GM18907 (cell line): Measurements from ENCODE around the gene SETD1B.
"Not testable (repeated sequence)": the region's sequence is repeated elsewhere in the genome, so short reads cannot be mapped to it uniquely, and the experiment has no call there.

Source experiments
- ATAC-seq: cut with Tn5 transposase; IDR thresholded peaks from one replicate; pipeline ENCODE4 v1.9.1; 2021; ENCODE audit warnings: mild to moderate bottlenecking, moderate library complexity; ENCODE audit not compliant: unreplicated experiment

SETD1B gene

DNA sequence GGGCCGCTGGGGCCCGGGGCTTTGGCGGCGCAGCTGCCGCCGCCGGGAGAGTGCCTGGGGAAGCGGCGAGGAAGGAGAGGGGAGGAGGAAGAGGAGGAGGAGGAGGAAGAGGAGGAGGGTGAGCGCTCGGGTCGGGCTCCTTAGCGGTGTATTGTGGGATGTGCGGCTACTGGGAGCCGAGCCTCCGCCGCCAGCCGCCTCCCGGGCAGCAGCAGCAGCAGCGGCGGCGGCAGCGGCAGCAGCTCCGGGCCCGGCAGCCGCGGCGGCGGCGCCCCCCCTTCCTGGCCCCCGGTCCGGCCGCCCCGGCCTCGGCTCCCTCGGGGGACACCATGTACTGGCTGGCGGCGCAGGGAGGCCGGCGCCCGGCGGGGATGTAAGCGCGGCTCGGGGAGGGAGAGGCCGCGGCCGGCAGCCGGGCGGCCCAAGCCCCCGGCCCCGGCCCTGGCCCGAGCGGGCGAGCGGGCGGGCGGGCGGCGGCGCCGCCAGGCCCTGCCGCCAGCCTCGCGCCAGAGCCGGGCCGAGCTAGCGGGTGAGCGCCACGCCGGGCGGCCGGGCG, at the start of gene SETD1B:
TSS of gene SETD1B (plus strand) at position 149 of the 556 bp plus-strand sequence. CDS start 729 bp downstream, outside the sequence.
- no peak for ATAC-seq

DNA sequence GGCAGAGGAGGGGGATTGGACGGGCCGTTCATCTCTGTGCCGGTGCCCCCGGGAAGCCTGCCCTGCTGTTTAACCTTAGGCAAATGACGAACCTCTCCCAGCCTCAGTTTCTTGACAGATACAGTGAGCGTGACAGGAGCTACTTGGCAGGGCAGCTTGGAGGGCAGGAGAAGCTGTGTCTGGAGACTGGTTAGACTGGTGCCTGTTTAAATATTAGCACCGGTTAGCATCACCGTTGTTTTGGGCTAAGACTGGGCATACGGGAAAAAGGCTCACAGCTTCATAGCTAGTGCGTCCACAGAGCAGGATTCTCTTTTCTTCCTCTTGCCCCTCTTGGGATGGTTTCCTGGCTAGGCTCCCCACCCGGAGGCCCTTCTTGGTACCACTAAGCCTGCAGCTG, 49.0 kb upstream of the SETD1B start:
- ATAC-seq = no peak

GRCh38 chr12:121755591-121755990, 48.2 kb upstream of the SETD1B start:
- ATAC-seq = no peak

DNA sequence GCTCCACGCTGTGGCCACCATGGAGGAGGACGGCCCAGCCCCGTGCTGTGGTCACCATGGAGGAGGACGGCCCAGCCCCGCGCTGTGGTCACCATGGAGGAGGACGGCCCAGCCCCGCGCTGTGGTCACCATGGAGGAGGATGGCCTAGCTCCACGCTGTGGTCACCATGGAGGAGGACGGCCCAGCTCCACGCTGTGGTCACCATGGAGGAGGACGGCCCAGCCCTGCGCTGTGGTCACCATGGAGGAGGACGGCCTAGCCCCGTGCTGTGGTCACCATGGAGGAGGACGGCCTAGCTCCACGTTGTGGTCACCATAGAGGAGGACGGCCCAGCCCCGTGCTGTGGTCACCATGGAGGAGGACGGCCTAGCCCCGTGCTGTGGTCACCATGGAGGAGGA, 45.3 kb upstream of the SETD1B start:
- not testable (repeated sequence) for ATAC-seq

- ATAC-seq = no peak
Observed at GRCh38 chr12:121762269-121762668, 41.5 kb upstream of the SETD1B start.

DNA sequence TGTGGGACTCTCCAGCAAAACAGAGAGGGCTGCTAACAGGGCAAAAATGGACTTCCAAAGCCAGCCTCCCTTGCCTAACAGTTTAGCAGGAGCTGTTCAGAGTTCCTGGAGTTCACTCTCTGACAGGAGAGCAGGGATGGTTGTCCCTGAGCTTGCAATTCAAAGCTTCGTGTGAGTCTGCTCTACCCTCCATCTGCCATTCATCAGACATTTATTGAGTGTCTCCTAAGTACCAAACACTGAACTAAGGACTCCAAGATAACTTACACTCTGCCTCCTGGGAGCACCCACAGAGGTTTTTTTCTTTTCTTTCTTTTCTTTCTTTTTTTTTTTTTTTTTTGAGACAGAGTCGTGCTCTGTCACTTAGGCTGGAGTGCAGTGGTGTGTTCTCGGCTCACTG, 39.0 kb upstream of the SETD1B start:
- no peak for ATAC-seq

GRCh38 chr12:121765573-121765972, 38.2 kb upstream of the SETD1B start:
- ATAC-seq = no peak

- ATAC-seq = no peak
Observed at GRCh38 chr12:121766290-121767039, 37.3 kb upstream of the SETD1B start.

DNA sequence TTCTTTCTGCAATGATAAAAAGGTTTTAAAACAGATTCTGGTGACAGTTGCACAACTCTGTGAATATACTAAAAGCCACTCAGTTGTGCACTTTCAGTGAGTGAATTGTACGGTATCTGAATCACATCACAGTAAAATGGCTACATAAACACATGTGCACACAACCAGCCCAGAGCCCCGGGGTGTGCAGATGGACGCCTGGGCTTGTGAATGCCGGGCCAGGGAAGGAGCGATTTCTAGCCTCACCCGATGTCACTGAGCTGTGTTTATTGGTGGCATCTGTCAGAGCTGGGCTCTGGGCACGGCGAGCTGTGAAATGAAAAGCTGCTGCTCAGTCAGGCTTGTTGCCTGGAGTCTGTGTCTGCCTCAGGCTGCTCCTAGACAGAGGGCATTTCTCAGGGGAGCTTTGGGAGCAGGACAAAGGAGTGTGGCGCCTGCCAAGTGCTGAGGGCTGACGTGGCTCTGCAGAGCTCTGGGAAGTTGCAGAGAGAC, 36.2 kb upstream of the SETD1B start:
- ATAC-seq = no peak

DNA sequence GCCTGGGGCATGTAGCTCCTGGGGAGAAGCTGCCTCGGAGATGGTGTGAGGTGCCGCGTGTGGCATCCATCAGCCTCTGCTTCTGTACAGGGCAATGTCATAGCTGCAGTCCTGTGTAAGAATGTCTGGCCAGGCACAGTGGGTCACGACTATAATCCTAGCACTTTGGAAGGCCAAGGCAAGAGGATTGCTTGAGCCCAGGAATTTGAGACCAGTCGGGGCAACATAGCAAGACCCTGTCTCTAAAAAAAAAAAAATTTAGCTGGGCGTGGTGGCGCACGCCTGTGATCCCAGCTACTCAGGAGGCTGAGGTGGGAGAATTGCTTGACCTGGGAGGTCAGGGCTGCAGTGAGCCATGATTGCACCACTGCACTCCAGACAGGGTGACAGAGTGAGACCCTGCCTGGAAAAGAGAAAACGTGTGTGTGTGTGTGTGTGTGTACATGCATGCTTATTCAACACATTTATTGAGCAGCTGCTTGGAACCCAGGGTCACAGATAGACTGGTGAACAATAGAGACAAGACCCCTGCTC, 34.4 kb upstream of the SETD1B start:
- no peak for ATAC-seq

DNA sequence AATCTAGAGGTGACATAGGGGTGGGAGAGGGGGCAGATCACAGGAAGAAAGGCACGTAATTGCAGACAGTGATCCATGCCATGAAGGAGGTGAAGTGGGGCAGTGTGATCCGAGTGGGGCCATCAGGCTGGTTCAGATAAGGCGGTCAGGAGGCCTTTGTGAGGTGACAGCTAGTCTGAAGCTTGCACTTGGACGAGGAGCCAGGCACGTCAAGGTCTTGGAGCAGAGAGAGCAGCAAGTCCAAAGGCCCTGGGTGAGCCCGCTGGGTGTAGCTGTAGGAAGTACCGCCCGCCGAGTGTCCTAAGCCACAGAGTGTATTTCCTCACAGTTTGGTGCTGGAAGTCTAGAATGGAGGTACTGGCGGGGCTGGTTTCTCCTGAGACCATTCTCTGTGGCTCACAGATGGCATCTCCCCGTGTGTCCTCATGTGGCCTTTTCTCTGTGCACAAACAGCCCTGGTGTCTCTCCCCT, 33.9 kb upstream of the SETD1B start:
- no peak for ATAC-seq

- ATAC-seq = no peak
Observed at GRCh38 chr12:121770388-121770787, 33.4 kb upstream of the SETD1B start.

DNA sequence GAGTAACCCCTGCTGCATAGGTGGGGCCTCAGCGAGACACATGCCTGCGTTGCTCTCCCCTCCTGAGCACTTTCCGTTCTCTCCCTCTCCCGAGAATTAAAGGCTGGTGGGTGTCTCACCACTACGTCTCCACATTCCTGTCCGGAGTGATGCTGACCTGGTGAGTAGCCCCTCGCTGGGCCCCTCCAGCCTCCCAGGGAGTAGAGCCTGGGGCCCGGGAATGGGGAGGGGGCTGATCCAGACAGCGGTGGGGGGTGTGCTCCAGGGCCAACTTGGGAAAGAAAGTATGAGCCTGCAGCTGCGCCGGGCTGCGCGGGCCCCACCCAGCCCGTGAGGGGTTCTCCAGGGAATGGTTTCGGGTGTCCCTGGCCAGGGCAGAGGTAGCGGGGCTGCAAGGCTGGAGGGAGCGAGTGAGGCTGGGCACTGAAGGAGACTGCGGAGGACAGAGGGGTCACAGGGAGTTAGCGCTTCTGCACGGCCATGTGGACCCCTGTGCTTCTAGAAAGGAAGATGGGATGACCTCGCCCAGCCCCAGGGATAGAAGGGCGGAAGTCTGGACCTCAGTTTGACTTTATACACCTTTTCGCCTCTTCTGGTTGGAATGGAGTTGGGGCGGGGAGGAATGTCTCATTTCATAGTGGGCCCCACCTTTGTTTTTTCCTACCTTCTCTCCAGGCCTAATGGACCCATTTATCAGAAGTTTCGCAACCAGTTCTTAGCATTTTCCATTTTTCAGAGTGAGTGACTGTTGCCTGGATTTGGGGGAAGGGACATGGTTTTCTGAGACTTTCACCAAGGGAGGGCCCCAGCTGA, 32.8 kb upstream of the SETD1B start:
- ATAC-seq = no peak

- ATAC-seq = peak; percentile 80
Observed at GRCh38 chr12:121773011-121773777, 30.6 kb upstream of the SETD1B start.

DNA sequence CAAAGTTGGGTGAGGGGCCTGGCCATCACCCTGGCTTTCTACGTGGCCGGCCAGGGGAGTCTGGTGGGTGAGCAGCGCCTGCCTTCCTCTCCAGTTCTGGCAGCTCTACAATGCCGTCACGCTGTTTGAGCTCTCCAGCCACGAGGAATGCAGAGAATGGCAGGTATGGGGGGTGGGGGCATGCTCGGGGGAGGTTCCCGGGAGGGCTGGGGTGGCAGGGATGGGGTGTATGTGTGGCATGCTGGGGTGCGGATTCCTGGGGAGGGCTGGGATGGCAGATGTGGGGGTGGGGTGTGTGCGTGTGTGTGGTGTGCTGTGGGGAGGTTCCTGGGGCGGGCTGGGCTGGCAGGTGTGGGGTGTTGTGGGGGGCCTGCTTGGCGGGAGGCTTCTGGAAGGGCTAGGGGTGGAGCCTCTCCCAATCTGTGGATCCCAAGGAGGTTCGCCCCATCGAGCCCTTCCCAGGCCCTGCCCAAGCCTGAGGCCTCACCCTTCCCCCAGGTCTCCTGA, 28.8 kb upstream of the SETD1B start:
- ATAC-seq = no peak

- ATAC-seq = no peak
Observed at GRCh38 chr12:121775501-121775900, 28.3 kb upstream of the SETD1B start.

GRCh38 chr12:121776190-121777098, 27.4 kb upstream of the SETD1B start:
- ATAC-seq = peak; percentile 49

GRCh38 chr12:121778567-121779421, 25.0 kb upstream of the SETD1B start:
- ATAC-seq = no peak
